GM19035 (cell line): ENCODE results near the gene CETP.
A peak's percentile ranks its signal among the peaks of the same experiment; 100 is the strongest.
"Not testable (repeated sequence)": the region's sequence is repeated elsewhere in the genome, so short reads cannot be mapped to it uniquely, and the experiment has no call there.

Source experiments
- ATAC-seq: cut with Tn5 transposase; IDR thresholded peaks from one replicate; pipeline ENCODE4 v1.9.1; 2021; ENCODE audit not compliant: unreplicated experiment

CETP gene

GRCh38 chr16:56997264-56997663 lies 35.5 kb downstream of the CETP start:
- ATAC-seq: no peak

GRCh38 chr16:56997931-56998330 lies 36.2 kb downstream of the CETP start:
- ATAC-seq: no peak

- no peak for ATAC-seq
These were observed 36.6 kb downstream of the CETP start for GRCh38 chr16:56998352-56998751.

GRCh38 chr16:56998861-56999260 lies 37.1 kb downstream of the CETP start:
- ATAC-seq: no peak

- ATAC-seq: no peak
These were observed 37.9 kb downstream of the CETP start for GRCh38 chr16:56999409-57000270.

- ATAC-seq: no peak
These were observed 38.7 kb downstream of the CETP start for GRCh38 chr16:57000271-57001025.

GRCh38 chr16:57001026-57001679 lies 39.4 kb downstream of the CETP start:
- ATAC-seq: no peak

DNA sequence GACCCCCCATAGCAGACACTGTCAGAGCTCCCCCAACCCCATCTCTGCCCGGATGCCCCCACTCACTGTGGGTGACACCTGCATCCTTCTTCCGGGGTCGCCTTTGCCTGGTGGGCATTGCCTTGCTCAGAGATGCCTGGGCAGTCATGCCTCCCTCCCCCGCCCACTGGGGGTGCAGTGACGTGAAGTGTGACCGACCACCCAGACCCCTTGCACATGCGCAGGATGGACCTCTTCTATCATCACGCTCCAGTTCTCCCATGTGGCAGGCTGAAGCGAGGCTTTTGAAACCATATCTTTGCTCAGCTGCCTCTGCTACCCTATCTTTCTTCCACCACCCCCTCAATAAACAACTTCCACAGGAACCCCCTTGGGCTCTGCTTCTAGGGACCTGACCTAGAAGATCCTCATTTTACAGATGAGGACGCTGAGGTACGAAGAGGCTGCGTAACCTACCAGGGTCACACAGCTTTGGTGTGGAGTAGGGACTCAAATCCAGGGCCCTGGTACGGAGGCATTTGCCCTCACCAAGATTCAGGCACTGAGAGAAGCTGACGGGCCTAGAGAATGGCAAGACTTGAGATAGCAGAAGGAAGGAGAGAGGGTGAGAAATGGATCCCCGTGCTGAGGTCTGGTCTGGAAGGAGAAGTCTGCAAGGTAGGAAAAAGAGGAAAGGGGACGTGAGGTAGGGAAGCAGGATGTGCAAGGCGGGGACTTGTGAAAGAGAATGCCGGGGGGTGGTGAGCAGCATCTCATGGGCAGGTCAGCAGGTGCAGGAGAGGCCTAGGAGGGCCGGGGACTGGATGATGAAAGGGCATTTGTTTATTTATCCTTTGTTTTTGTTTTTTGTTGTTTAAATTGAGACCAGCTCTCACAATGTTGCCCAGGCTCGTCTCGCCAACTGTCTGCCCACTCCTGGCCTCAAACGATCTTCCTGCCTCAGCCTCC lies 42.0 kb downstream of the CETP start:
- no peak for ATAC-seq

GRCh38 chr16:57004387-57005250 lies 42.9 kb downstream of the CETP start:
- peak; percentile 37 for ATAC-seq

GRCh38 chr16:57005597-57005996 lies 43.8 kb downstream of the CETP start:
- ATAC-seq: not testable (repeated sequence)

DNA sequence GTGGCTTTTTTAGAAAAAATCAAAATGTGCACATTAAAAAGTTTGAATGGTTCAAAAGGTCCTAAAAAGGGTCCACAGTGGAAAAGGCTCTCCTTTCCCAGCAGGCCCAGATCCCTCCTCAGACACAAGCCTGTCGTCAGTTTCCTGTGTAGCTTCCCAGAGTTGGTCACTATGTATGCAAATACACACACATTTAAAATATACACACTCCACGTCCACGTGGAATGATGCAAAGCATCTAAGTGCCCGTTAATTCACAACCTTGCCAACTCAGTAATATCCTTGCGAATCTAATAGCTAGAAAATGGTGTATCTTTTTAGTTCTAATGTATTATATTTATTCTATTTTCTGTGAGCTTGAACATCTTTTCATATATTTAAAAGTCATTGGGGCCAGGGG lies 45.3 kb downstream of the CETP start:
- ATAC-seq: no peak

- no peak for ATAC-seq
These were observed 45.8 kb downstream of the CETP start for GRCh38 chr16:57007530-57007929.

GRCh38 chr16:57008440-57008839 lies 46.7 kb downstream of the CETP start:
- no peak for ATAC-seq

- no peak for ATAC-seq
These were observed 48.0 kb downstream of the CETP start for GRCh38 chr16:57009643-57010170.

DNA sequence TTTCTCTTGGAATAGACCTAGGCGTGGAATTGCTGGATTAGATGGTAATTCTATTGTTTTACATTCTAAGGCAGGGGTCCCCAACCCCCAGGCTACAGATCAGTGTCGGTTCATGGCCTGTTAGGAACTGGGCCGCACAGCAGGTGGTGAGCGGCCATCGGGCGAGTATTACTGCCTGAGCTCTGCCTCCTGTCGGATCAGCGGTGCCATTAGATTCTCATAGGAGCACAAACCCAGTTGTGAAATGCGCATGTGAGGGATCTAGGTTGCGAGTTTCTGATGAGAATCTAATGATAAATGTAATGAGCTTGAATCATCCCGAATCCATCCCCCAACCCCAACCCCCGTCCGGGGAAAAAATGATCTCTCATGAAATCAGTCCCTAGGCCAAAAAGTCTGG lies 50.6 kb downstream of the CETP start:
- no peak for ATAC-seq

- ATAC-seq: no peak
These were observed 51.5 kb downstream of the CETP start for GRCh38 chr16:57013229-57013628.

- ATAC-seq: no peak
These were observed 52.2 kb downstream of the CETP start for GRCh38 chr16:57013902-57014301.

GRCh38 chr16:57016301-57016700 lies 54.6 kb downstream of the CETP start:
- no peak for ATAC-seq

DNA sequence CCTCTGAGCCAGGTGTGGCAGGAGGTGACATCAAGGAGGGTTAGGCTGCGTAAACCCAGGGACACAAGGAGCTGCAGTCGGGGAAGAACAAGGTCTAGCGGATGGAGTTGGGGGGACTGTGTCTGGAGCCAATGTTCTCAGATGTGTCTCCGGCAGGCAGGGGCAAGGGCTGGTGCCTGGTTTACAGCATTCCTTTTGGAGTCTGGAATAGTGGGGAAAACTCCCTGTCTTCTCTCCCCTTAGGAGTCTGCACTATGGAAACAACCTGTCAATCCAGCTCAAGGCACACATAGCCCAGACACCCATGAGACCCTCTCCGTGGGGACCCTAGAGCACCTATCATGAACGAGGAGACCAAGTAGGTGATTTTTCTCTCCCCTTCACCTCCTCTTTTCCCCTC lies 55.1 kb downstream of the CETP start:
- no peak for ATAC-seq
